Transverse colon (tissue), 4 donors: ENCODE data around the gene DNM1L. TPM values are rescaled to one million over a fixed set of nuclear protein-coding genes. Genes with fewer than 3 reads are reported as not detected.

Experiments used
- DNase-seq: peaks from one replicate; pipeline ENCODE4 v3.0.0-alpha.2; 2019
- H3K27ac ChIP-seq, 4 donors: fragments of 200-600 bp; sonication (generic); 2 replicates each; pipeline ENCODE4 v1.5.1; 2016 to 2018; ENCODE audit warnings: inconsistent platforms in 4 of 4
- H3K27me3 ChIP-seq: fragments of 200-600 bp; sonication (generic); 2 replicates; pipeline ENCODE4 v1.5.1; 2017; ENCODE audit warnings: inconsistent platforms
- H3K36me3 ChIP-seq, 4 donors: fragments of 200-600 bp; sonication (generic); 2 replicates each; pipeline ENCODE4 v1.5.1; 2017 to 2019; ENCODE audit warnings: inconsistent platforms in 4 of 4
- H3K4me1 ChIP-seq, 4 donors: fragments of 200-600 bp; sonication (generic); 2 replicates each; pipeline ENCODE4 v1.5.1; 2017 to 2020; ENCODE audit warnings: inconsistent platforms in 4 of 4
- H3K4me3 ChIP-seq, 4 donors: fragments of 200-600 bp; sonication (generic); 1 replicate in 1 of 4; 2 replicates in 3 of 4; pipeline versions ENCODE4 v1.5.1 to v1.6.1; 2017 to 2019; ENCODE audit warnings: inconsistent platforms in 4 of 4
- H3K9me3 ChIP-seq, 2 donors: fragments of 200-600 bp; sonication (generic); 2 replicates each; pipeline ENCODE4 v1.5.1; 2017 to 2019; ENCODE audit warnings: inconsistent platforms in 2 of 2
- CTCF ChIP-seq, 5 experiments: fragments of 200-600 bp in 3 of 5; fragments of 450-650 bp in 2 of 5; sonication (generic) in 3 of 5; IDR thresholded peaks; 1 replicate in 2 of 5; 2 replicates in 3 of 5; pipeline ENCODE4 v1.5.1; 2016 to 2017; ENCODE audit warnings: antibody characterized with exemption in 5 of 5, inconsistent platforms in 3 of 5, mild to moderate bottlenecking in 2 of 5, moderate library complexity in 1 of 5
- EP300 ChIP-seq: sonication (generic); formaldehyde crosslinking; IDR thresholded peaks from one replicate; pipeline ENCODE4 v1.6.1; 2017; ENCODE audit warnings: antibody characterized with exemption, low read depth
- POLR2A ChIP-seq: fragments of 450-650 bp; IDR thresholded peaks from one replicate; pipeline ENCODE4 v1.6.1; 2016; ENCODE audit warnings: antibody characterized with exemption, mild to moderate bottlenecking, moderate library complexity
- POLR2AphosphoS5 ChIP-seq, 3 donors: sonication (generic); formaldehyde crosslinking; IDR thresholded peaks; one replicate each; pipeline ENCODE4 v1.6.1; 2016; ENCODE audit warnings: antibody characterized with exemption in 3 of 3
- WGBS, 2 donors: methylation state at CpG; one replicate each; pipeline ENCODE4 v1.1.5; 2018; ENCODE audit warnings: low coverage in 1 of 2; 5-methylcytosine and 5-hydroxymethylcytosine counted together
- in situ Hi-C, 4 donors: fragments of 200-750 bp; cut with MboI; loops; one replicate each; pipeline versions ENCODE4 v1.15.0 to v1.15.1; 2017; ENCODE audit warnings: low sequenced_read_pairs in 3 of 4, low pct_ligation_motif_present in 1 of 4, low pct_unique_long_range_greater_than_20kb in 1 of 4
- intact Hi-C: fragments of 100-400 bp; cut with DNase I; formaldehyde crosslinking; loops from one replicate; pipeline ENCODE4 v1.15.1; 2023; ENCODE audit warnings: low total_unique reads
- total RNA-seq, 4 donors: library from RNA; depleted of rRNA; stranded (reverse); fragments of >200 nt; gene quantifications; one replicate each; pipeline ENCODE4 v1.1.0, GENCODE V29; 2016

Gene DNM1L
- total RNA-seq, 4 donors from 2014 or later, result 41.2 to 61.3 (median 44.2) TPM

GRCh38 chr12:32681272-32681671, 2.2 kb downstream of the DNM1L start:
- whole genome bisulfite sequencing, 2 donors, result 76 to 85% methylated on average over 7 to 11 of the region's 11 CpGs
- no peaks in the 10 kb centered on the region for H3K9me3 ChIP-seq
- intact Hi-C loops (no loop called here), in situ Hi-C loops (loop anchor here in 1 of 4 donors (25.0 kb wide), 1 partner anchor 1019 kb away; the partner anchor contains the start of gene ETFBKMT)
- no peaks in the 10 kb centered on the region for H3K36me3 ChIP-seq
- peak overlapping the region in 3 of 4 donors; percentile 96 to 98 (median 97) for H3K27ac ChIP-seq
- H3K4me3 ChIP-seq, result no peak overlapping the region
- no peak for TF ChIP-seq CTCF (IDR thresholded peaks at IDR 0.05)
- TF ChIP-seq POLR2A, result no peak
- TF ChIP-seq POLR2AphosphoS5 (IDR thresholded peaks at IDR 0.05), result no peak
- TF ChIP-seq EP300, result no peak
- no peak for DNase-seq
- no peaks in the 10 kb centered on the region for H3K27me3 ChIP-seq
- H3K4me1 ChIP-seq, result peaks cover 7 to 20% (median 14%) of the 10 kb centered on the region in 4 donors

GRCh38 chr12:32686340-32686739, 7.2 kb downstream of the DNM1L start:
- H3K27me3 ChIP-seq, result no peaks in the 10 kb centered on the region
- H3K27ac ChIP-seq, result no peak overlapping the region
- 33 to 89% methylated on average over 1 of the region's 1 CpG for WGBS, 2 donors
- TF ChIP-seq CTCF (IDR thresholded peaks at IDR 0.05) (no peak), POLR2A (no peak), EP300 (no peak), POLR2AphosphoS5 (IDR thresholded peaks at IDR 0.05) (no peak)
- H3K9me3 ChIP-seq, result no peaks in the 10 kb centered on the region
- in situ Hi-C loops (loop anchor here in 1 of 4 donors (25.0 kb wide), 1 partner anchor 1024 kb away; the partner anchor contains the start of gene ETFBKMT), intact Hi-C loops (no loop called here)
- DNase-seq, result no peak
- H3K4me3 ChIP-seq, result no peak overlapping the region
- peaks cover 0 to 7% (median 3%) of the 10 kb centered on the region in 4 donors for H3K4me1 ChIP-seq
- no peaks in the 10 kb centered on the region for H3K36me3 ChIP-seq

GRCh38 chr12:32688786-32689185, 9.7 kb downstream of the DNM1L start:
- no peak overlapping the region for H3K4me3 ChIP-seq
- H3K27ac ChIP-seq, result no peak overlapping the region
- H3K9me3 ChIP-seq, result no peaks in the 10 kb centered on the region
- H3K27me3 ChIP-seq, result no peaks in the 10 kb centered on the region
- no peak for DNase-seq
- H3K4me1 ChIP-seq, result peaks cover 0 to 6% (median 2%) of the 10 kb centered on the region in 4 donors
- in situ Hi-C loops (loop anchor here in 1 of 4 donors (25.0 kb wide), 1 partner anchor 1026 kb away; the partner anchor contains the start of gene ETFBKMT), intact Hi-C loops (no loop called here)
- H3K36me3 ChIP-seq, result no peaks in the 10 kb centered on the region
- TF ChIP-seq EP300 (no peak), CTCF (IDR thresholded peaks at IDR 0.05) (no peak), POLR2A (no peak), POLR2AphosphoS5 (IDR thresholded peaks at IDR 0.05) (no peak)

- no peak overlapping the region for H3K4me3 ChIP-seq
- H3K27me3 ChIP-seq, result no peaks in the 10 kb centered on the region
- no peaks in the 10 kb centered on the region for H3K9me3 ChIP-seq
- intact Hi-C loops, result no loop called here
- WGBS, 2 donors, result 83 to 96% methylated on average over 8 of the region's 8 CpGs
- no peaks in the 10 kb centered on the region for H3K36me3 ChIP-seq
- TF ChIP-seq POLR2AphosphoS5 (IDR thresholded peaks at IDR 0.05), result no peak
- TF ChIP-seq CTCF (IDR thresholded peaks at IDR 0.05), result no peak
- TF ChIP-seq EP300, result no peak
- no peak for TF ChIP-seq POLR2A
- DNase-seq, result no peak
- in situ Hi-C loops, result loop anchor here in 1 of 4 donors (25.0 kb wide), 1 partner anchor 1029 kb away; the partner anchor contains the start of gene ETFBKMT
- peaks cover 0 to 6% (median 2%) of the 10 kb centered on the region in 4 donors for H3K4me1 ChIP-seq
- H3K27ac ChIP-seq, result no peak overlapping the region
These were observed 11.8 kb downstream of the DNM1L start for GRCh38 chr12:32690927-32691326.
